Aorta (tissue), 5 donors: ENCODE data around the gene ST6GALNAC2. TPM values are rescaled to one million over a fixed set of nuclear protein-coding genes. Genes with fewer than 3 reads are reported as not detected.
"Not testable (repeated sequence)": the region's sequence is repeated elsewhere in the genome, so short reads cannot be mapped to it uniquely, and the experiment has no call there.

Experiments
- ATAC-seq: fragments of 200-7000 bp; cut with Tn5 transposase; one replicate; pipeline ENCODE4 v1.9.1; 2022; ENCODE audit warnings: moderate library complexity; ENCODE audit not compliant: low FRiP score
- DNase-seq, 2 donors: peaks; one replicate each; pipeline ENCODE4 v3.0.0-alpha.2; 2020
- H3K27ac ChIP-seq, 2 donors: one replicate each; pipeline ENCODE4 v1.5.1; 2013; ENCODE audit warnings: low read length in 2 of 2, mild to moderate bottlenecking in 2 of 2, moderate library complexity in 2 of 2, control low read depth in 1 of 2, inconsistent platforms in 1 of 2, low read depth in 1 of 2
- H3K27me3 ChIP-seq, 2 donors: one replicate each; pipeline ENCODE4 v1.6.1; 2013; ENCODE audit warnings: control low read depth in 1 of 2, low read length in 1 of 2, mild to moderate bottlenecking in 1 of 2, moderate library complexity in 1 of 2; ENCODE audit not compliant: insufficient read depth in 2 of 2, control insufficient read depth in 1 of 2
- H3K36me3 ChIP-seq, 2 donors: one replicate each; pipeline ENCODE4 v1.6.1; 2013; ENCODE audit warnings: control low read depth in 1 of 2, low read length in 1 of 2, mild to moderate bottlenecking in 1 of 2; ENCODE audit not compliant: insufficient read depth in 2 of 2, control insufficient read depth in 1 of 2
- H3K4me1 ChIP-seq, 2 donors: one replicate each; pipeline ENCODE4 v1.6.1; 2013; ENCODE audit warnings: low read length in 2 of 2, control low read depth in 1 of 2, mild to moderate bottlenecking in 1 of 2, moderate library complexity in 1 of 2; ENCODE audit not compliant: insufficient read depth in 2 of 2, control insufficient read depth in 1 of 2
- H3K4me3 ChIP-seq, 2 donors: one replicate each; pipeline ENCODE4 v1.5.1; 2013; ENCODE audit warnings: low read length in 2 of 2, control low read depth in 1 of 2, mild to moderate bottlenecking in 1 of 2
- H3K9me3 ChIP-seq: one replicate; pipeline ENCODE4 v1.6.1; 2013; ENCODE audit warnings: mild to moderate bottlenecking, low read length; ENCODE audit not compliant: control insufficient read depth
- WGBS, 2 donors: extraction: QIAGEN DNeasy Blood & Tissue Kit; methylation state at CpG; one replicate each; pipeline ENCODE4 v1.1.7; 2013; 5-methylcytosine and 5-hydroxymethylcytosine counted together
- intact Hi-C, 2 donors: fragments of 100-400 bp; cut with DNase I; formaldehyde crosslinking; loops; one replicate each; pipeline versions ENCODE4 v1.14.2 to v1.15.0; 2022
- polyA plus RNA-seq, 2 donors: library from polyadenylated mRNA; stranded (reverse); fragments of 200-250 nt; gene quantifications; one replicate each; pipeline ENCODE4 v1.2.3, GENCODE V29; 2013
- total RNA-seq, 2 donors: library from RNA; stranded (reverse); fragmentation: NEBNext Ultra II Directional; extraction: Animal tissue kit (Norgen Biotek cat#: 25700); gene quantifications; one replicate each; pipeline ENCODE4 v1.2.1, GENCODE V29; 2021
- donor health status: healthy with polysubstance abuse.
- donor health status: Bipolar disorder and iron deficiency.
- donor health status: DM: no; HTN: no; CAD: no.
- donor health status: DM: no; HTN: no; CAD: no.
- donor health status: DM: yes; HTN: yes; CAD: no.

The ST6GALNAC2 gene
- total and polyA plus RNA-seq, 4 donors: 2.0 to 7.6 (median 2.5) TPM; not detected in 1

- H3K27me3 ChIP-seq, intact Hi-C loops, H3K4me3 ChIP-seq, ATAC-seq, H3K4me1 ChIP-seq, H3K9me3 ChIP-seq, H3K36me3 ChIP-seq, H3K27ac ChIP-seq: not testable (repeated sequence)
- peak in 1 of 2 donors; percentile 16 for DNase-seq
- 60 to 70% methylated on average over 10 to 13 of the region's 13 CpGs for WGBS, 2 donors
These were observed 25.6 kb upstream of the ST6GALNAC2 start for GRCh38 chr17:76611080-76611749.

GRCh38 chr17:76606685-76607084 lies 21.0 kb upstream of the ST6GALNAC2 start:
- H3K9me3 ChIP-seq, H3K27ac ChIP-seq, ATAC-seq, H3K36me3 ChIP-seq, intact Hi-C loops, H3K4me3 ChIP-seq, H3K4me1 ChIP-seq, DNase-seq, H3K27me3 ChIP-seq: not testable (repeated sequence)
- 61 to 68% methylated on average over 1 of the region's 1 CpG for WGBS, 2 donors

- no peaks in the 10 kb centered on the region for H3K27me3 ChIP-seq
- peak in 1 of 2 donors; percentile 0 for DNase-seq
These were observed 15.4 kb upstream of the ST6GALNAC2 start for GRCh38 chr17:76601065-76601464.

GRCh38 chr17:76599694-76600460 lies 14.2 kb upstream of the ST6GALNAC2 start:
- intact Hi-C loops: no loop called here
- no peaks in the 10 kb centered on the region for H3K9me3 ChIP-seq
- H3K4me1 ChIP-seq: no peaks in the 10 kb centered on the region
- no peak overlapping the region for H3K27ac ChIP-seq
- H3K36me3 ChIP-seq: no peaks in the 10 kb centered on the region
- H3K4me3 ChIP-seq: no peak overlapping the region
- 64 to 69% methylated on average over 17 of the region's 17 CpGs for WGBS, 2 donors
- DNase-seq (peak in 1 of 2 donors; percentile 11), ATAC-seq (no peak)
- H3K27me3 ChIP-seq: no peaks in the 10 kb centered on the region

More at GRCh38 chr17:76601065-76601464, 15.4 kb upstream of the ST6GALNAC2 start:
- no peaks in the 10 kb centered on the region for H3K36me3 ChIP-seq
- no peak overlapping the region for H3K27ac ChIP-seq
- no peak for ATAC-seq
- H3K4me1 ChIP-seq: no peaks in the 10 kb centered on the region
- WGBS, 2 donors: 83 to 86% methylated on average over 8 of the region's 8 CpGs
- no peak overlapping the region for H3K4me3 ChIP-seq
- intact Hi-C loops: no loop called here
- H3K9me3 ChIP-seq: no peaks in the 10 kb centered on the region

- no peak for ATAC-seq
- intact Hi-C loops: no loop called here
- WGBS, 2 donors: 40 to 46% methylated on average over 2 of the region's 2 CpGs
- Histone ChIP-seq H3K27ac (no peak overlapping the region), H3K36me3 (no peaks in the 10 kb centered on the region), H3K4me3 (no peak overlapping the region), H3K9me3 (no peaks in the 10 kb centered on the region), H3K4me1 (no peaks in the 10 kb centered on the region), H3K27me3 (no peaks in the 10 kb centered on the region)
- DNase-seq: peak in 1 of 2 donors; percentile 24
These were observed 12.4 kb upstream of the ST6GALNAC2 start for GRCh38 chr17:76598004-76598439.

- DNase-seq (peak in 1 of 2 donors; percentile 19), ATAC-seq (no peak)
- intact Hi-C loops: no loop called here
- Histone ChIP-seq H3K27me3 (no peaks in the 10 kb centered on the region), H3K9me3 (no peaks in the 10 kb centered on the region), H3K4me1 (no peaks in the 10 kb centered on the region), H3K36me3 (no peaks in the 10 kb centered on the region), H3K4me3 (no peak overlapping the region), H3K27ac (no peak overlapping the region)
- 72 to 73% methylated on average over 12 of the region's 12 CpGs for WGBS, 2 donors
These were observed 11.7 kb upstream of the ST6GALNAC2 start for GRCh38 chr17:76597156-76598003.

GRCh38 chr17:76594690-76595089 lies 9.0 kb upstream of the ST6GALNAC2 start:
- Histone ChIP-seq H3K27me3 (no peaks in the 10 kb centered on the region), H3K36me3 (no peaks in the 10 kb centered on the region), H3K4me3 (no peak overlapping the region), H3K27ac (no peak overlapping the region), H3K9me3 (no peaks in the 10 kb centered on the region), H3K4me1 (no peaks in the 10 kb centered on the region)
- 51 to 53% methylated on average over 3 of the region's 3 CpGs for WGBS, 2 donors
- no peak for ATAC-seq
- intact Hi-C loops: no loop called here
- DNase-seq: no peak

GRCh38 chr17:76593959-76594358 lies 8.3 kb upstream of the ST6GALNAC2 start:
- WGBS, 2 donors: 90 to 97% methylated on average over 4 of the region's 4 CpGs
- H3K4me1 ChIP-seq: no peaks in the 10 kb centered on the region
- H3K27ac ChIP-seq: no peak overlapping the region
- H3K27me3 ChIP-seq: no peaks in the 10 kb centered on the region
- ATAC-seq (no peak), DNase-seq (no peak)
- H3K36me3 ChIP-seq: no peaks in the 10 kb centered on the region
- no peaks in the 10 kb centered on the region for H3K9me3 ChIP-seq
- H3K4me3 ChIP-seq: no peak overlapping the region
- intact Hi-C loops: no loop called here
